Measurements from ENCODE around the gene ELAC2.
A peak's percentile ranks its signal among the peaks of the same experiment; 100 is the strongest.

ELAC2 gene

DNA sequence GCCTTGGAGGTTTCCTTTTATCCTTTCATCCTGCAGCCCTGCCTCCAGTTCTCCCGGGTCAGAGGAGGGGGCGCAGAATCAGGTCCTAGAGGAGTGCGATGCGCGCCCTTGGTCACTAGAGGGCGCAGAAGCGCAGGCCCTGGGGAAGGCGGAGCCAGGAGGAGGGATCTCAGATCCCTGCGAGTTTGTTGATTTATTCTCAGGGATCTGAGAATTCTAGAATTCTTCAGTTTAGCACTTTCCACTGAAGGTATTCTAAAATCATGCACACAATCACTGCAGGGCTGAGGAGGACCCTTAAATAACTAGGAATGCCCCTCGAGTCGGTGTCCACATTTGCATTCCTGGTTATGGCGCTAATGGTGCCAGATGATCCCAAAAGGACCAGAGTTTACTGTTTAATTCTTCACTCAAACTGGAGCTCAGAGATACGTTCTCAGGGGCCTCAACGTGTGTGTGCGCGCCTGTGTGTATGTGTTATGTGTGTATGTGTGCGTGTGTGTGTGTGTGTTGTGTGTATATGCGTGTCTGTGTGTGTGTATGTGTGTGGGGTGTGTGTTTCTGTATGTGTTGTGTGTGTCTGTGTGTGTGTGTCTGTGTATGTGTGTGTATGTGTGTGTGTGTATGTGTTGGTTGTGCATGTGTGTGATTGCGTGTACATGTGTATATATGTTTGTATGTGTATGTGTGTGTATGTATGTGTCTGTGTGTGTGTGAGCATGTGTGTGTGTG, 6.9 kb upstream of the ELAC2 start:
- H3K4me3 ChIP-seq (ENCODE audit: low read length) = peak overlapping the region; percentile 31
- peak; percentile 36 for DNase-seq (ENCODE audit: low read depth)
- TF ChIP-seq, protein P1, sequence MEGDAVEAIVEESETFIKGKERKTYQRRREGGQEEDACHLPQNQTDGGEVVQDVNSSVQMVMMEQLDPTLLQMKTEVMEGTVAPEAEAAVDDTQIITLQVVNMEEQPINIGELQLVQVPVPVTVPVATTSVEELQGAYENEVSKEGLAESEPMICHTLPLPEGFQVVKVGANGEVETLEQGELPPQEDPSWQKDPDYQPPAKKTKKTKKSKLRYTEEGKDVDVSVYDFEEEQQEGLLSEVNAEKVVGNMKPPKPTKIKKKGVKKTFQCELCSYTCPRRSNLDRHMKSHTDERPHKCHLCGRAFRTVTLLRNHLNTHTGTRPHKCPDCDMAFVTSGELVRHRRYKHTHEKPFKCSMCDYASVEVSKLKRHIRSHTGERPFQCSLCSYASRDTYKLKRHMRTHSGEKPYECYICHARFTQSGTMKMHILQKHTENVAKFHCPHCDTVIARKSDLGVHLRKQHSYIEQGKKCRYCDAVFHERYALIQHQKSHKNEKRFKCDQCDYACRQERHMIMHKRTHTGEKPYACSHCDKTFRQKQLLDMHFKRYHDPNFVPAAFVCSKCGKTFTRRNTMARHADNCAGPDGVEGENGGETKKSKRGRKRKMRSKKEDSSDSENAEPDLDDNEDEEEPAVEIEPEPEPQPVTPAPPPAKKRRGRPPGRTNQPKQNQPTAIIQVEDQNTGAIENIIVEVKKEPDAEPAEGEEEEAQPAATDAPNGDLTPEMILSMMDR (conservative IDR thresholded peaks at IDR 0.05; ENCODE audit: low read length) = peak; percentile 93

DNA sequence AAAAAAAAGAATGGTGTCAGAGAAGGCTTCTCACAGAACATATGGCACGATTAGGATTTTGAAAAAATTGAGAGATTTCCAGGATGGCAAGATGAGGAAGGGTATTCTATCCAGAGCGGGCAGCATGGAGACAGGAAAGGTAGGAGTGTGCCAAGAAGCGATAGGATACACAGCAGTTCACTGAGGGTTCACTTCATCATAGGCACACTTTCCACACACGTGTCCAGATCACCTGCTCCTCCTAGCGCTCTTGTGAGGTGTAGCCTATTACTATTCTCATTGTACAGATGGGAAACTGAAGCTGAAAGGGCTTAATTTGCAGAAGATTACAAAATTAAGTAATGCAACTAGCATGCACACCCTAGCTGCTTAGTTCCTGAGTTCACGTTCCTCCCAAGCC, 6.2 kb upstream of the ELAC2 start:
- TF ChIP-seq, protein P1 (conservative IDR thresholded peaks at IDR 0.05; ENCODE audit: low read length) = no peak
- no peak overlapping the region; the same call in 1 of the 2 replicates for H3K4me3 ChIP-seq (ENCODE audit: low read length)
- DNase-seq (ENCODE audit: low read depth) = no peak

DNA sequence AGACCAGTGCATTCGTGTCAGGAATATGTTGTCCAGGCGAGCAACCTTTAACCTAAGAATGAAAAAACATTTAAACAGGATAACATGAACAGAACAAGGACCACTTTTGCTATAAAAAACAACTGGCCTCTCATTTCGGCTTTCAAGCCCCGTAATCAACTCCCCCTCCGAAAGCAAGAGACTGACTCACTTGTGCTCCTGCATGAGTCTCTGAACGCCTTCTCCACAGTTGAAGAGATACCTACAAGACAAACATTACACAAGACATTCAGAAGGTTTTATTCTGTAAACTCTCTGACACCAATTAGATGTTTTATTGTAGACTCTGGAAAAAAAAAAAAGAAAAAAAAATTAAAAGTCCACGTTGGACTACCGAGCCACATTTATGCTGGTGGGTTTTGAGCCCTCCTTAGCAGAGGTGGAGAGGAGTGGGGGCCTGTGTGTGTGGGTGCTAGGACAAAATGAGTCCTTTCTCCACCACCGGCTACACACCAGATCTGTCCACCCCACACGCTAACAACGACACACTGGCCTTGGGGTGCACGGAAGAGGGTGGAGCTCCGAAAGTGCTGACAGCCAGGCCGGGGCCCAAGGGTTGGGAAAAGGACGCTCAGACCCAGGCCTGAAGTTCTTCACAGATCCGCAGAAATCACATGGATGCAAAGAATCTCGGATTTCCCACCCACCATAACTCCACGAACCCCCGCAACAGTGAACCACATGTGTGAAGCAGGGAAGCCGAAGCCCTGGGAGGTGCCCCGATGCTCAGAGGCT, 759 bp downstream of the ELAC2 start:
- DNase-seq (ENCODE audit: low read depth) = peak; percentile 21
- H3K4me3 ChIP-seq (ENCODE audit: low read length) = peak overlapping the region; percentile 86
- TF ChIP-seq, protein P1 (conservative IDR thresholded peaks at IDR 0.05; ENCODE audit: low read length) = no peak

DNA sequence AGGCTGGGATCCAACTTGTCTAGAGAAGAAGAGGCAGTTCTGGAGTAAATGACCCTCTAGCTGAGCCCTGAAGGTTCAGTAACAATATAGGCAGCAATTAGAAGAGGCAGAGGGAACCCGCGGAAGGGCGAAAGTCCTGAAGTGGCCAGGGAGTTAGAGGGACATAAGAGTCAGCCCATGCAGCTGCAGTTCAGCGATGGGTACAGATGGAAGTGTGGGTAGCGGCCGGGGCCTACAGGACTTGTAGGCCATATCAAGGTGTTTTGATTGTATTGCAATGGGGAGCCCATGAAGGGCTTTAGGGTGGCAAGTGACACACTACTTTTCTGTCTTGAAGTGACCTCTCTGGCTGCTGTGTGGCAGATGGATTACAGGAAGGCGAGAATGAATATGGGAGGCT, 3.0 kb downstream of the ELAC2 start:
- TF ChIP-seq, protein P1 (conservative IDR thresholded peaks at IDR 0.05; ENCODE audit: low read length) = no peak
- DNase-seq (ENCODE audit: low read depth) = no peak
- no peak overlapping the region for H3K4me3 ChIP-seq (ENCODE audit: low read length)

DNA sequence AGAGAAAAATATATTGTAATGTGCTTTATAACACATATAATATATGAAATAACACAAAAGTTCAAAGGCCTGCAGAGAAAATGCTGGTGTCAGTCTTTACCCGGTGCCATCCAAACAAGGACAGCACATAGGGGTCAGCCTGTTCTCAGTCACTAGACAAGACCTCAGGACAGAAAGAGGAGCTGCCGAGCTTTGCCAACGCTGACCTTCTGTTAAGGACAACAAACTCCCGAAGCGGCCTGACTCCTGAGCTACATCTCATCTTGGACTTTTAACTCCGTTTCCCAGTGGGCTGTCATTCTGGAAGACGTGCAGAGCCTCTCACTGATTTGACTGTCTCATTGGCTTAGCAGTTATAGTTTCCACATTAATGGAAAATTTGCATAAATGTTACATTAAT, 6.9 kb downstream of the ELAC2 start:
- no peak for DNase-seq (ENCODE audit: low read depth)
- TF ChIP-seq, protein P1 (conservative IDR thresholded peaks at IDR 0.05; ENCODE audit: low read length) = no peak
- H3K4me3 ChIP-seq (ENCODE audit: low read length) = no peak overlapping the region

DNA sequence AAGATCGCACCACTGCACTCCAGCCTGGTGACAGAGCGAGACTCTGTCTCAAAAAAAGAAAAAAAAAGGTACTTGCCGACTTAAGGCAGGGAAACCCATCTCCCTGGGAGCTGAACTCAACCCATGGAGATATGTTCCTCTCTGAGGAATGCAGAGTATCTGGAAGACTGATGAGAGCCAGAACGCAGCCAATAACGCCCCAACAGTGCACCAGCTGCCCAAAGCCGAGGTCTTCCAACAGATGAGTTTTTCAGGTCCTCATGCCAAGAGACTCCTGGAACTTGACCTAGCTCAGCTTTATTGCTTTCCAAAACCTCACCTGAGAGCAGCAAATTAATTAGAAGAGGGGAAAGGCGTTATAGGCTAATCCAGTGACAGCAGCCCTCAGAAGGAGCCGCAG, 9.4 kb downstream of the ELAC2 start:
- TF ChIP-seq, protein P1 (conservative IDR thresholded peaks at IDR 0.05; ENCODE audit: low read length) = no peak
- no peak for DNase-seq (ENCODE audit: low read depth)
- H3K4me3 ChIP-seq (ENCODE audit: low read length) = no peak overlapping the region

DNA sequence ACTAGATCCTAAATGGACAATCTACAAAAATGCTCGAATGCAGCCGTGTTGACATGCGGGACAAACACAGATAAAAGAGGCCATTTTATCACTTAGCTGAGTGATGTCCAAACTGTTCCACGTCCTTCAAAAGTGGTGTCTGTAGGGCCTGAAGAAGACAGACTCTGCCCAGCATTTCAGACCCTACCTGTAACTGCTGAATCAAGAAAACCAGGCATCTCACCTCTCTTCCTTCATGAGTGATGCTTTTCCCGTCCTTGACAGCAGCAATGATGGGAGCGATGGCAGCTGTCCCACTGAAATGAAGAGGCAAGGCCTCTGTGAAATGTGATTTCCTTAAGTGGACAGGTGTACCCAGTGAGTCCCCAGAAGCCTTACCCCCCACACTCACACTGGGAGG, 12.3 kb downstream of the ELAC2 start:
- DNase-seq (ENCODE audit: low read depth) = no peak
- TF ChIP-seq, protein P1 (conservative IDR thresholded peaks at IDR 0.05; ENCODE audit: low read length) = no peak
- no peak overlapping the region for H3K4me3 ChIP-seq (ENCODE audit: low read length)
